GM23248 (cell line): Measurements from ENCODE around the gene ZNF747. TPM values are rescaled to one million over a fixed set of nuclear protein-coding genes. Genes with fewer than 3 reads are reported as not detected.

Experiments used
- DNase-seq: peaks from one replicate; pipeline ENCODE4 v3.0.0-alpha.2; 2015
- H2AFZ ChIP-seq: fragments of 200-600 bp; sonication (generic); 2 replicates; pipeline ENCODE4 v1.6.1; 2016; ENCODE audit warnings: antibody characterized with exemption
- H3F3A ChIP-seq: fragments of 200-600 bp; sonication (generic); 2 replicates; pipeline ENCODE4 v1.6.1; 2016; ENCODE audit warnings: mild to moderate bottlenecking, antibody characterized with exemption, mixed run types; ENCODE audit not compliant: insufficient read depth
- H3K27ac ChIP-seq: fragments of 200-600 bp; sonication (generic); 2 replicates; pipeline ENCODE4 v1.5.1; 2016; ENCODE audit warnings: mild to moderate bottlenecking
- H3K27me3 ChIP-seq: fragments of 200-600 bp; sonication (generic); replicated peaks from 2 replicates; pipeline ENCODE4 v1.6.1; 2016; ENCODE audit warnings: mild to moderate bottlenecking; ENCODE audit not compliant: insufficient read depth
- H3K36me3 ChIP-seq: fragments of 200-600 bp; sonication (generic); 2 replicates; pipeline ENCODE4 v1.6.1; 2016; ENCODE audit warnings: low read depth, mild to moderate bottlenecking
- H3K4me1 ChIP-seq: fragments of 200-600 bp; sonication (generic); 2 replicates; pipeline ENCODE4 v1.6.1; 2016; ENCODE audit warnings: mild to moderate bottlenecking; ENCODE audit not compliant: insufficient read depth
- H3K4me2 ChIP-seq: fragments of 200-600 bp; sonication (generic); one replicate; pipeline ENCODE4 v1.6.1; 2016; ENCODE audit warnings: mild to moderate bottlenecking; ENCODE audit not compliant: unreplicated experiment
- H3K4me3 ChIP-seq: fragments of 200-600 bp; sonication (generic); 2 replicates; pipeline ENCODE4 v1.5.1; 2016; ENCODE audit warnings: mild to moderate bottlenecking
- H3K79me2 ChIP-seq: fragments of 200-600 bp; sonication (generic); 2 replicates; pipeline ENCODE4 v1.6.1; 2016; ENCODE audit warnings: mild to moderate bottlenecking; ENCODE audit not compliant: insufficient read depth
- H3K9ac ChIP-seq: fragments of 200-600 bp; sonication (generic); 2 replicates; pipeline ENCODE4 v1.6.1; 2016; ENCODE audit warnings: mild to moderate bottlenecking
- H3K9me2 ChIP-seq: fragments of 200-600 bp; sonication (generic); 2 replicates; pipeline ENCODE4 v1.6.1; 2016; ENCODE audit warnings: mixed run types, mild to moderate bottlenecking, moderate library complexity; ENCODE audit not compliant: insufficient read depth
- H3K9me3 ChIP-seq: fragments of 200-600 bp; sonication (generic); one replicate; pipeline ENCODE4 v1.6.1; 2017; ENCODE audit warnings: low read depth
- H4K20me1 ChIP-seq: fragments of 200-600 bp; sonication (generic); 2 replicates; pipeline ENCODE4 v1.6.0; 2016; ENCODE audit not compliant: insufficient read depth
- EZH2 ChIP-seq: fragments of 200-600 bp; sonication (generic); IDR thresholded peaks from 2 replicates; pipeline ENCODE4 v1.6.1; 2018; ENCODE audit warnings: antibody characterized with exemption, mild to moderate bottlenecking; ENCODE audit not compliant: insufficient read depth, poor library complexity, severe bottlenecking
- EZH2phosphoT487 ChIP-seq: fragments of 200-600 bp; sonication (generic); IDR thresholded peaks from 2 replicates; pipeline ENCODE4 v1.6.1; 2018; ENCODE audit warnings: antibody characterized with exemption, moderate library complexity, mild to moderate bottlenecking, low read depth; ENCODE audit not compliant: insufficient read depth
- WGBS, 2 experiments: methylation state at CpG; one replicate each; pipeline ENCODE4 v1.1.6; 2015 to 2017; ENCODE audit warnings: low lambda C conversion rate in 2 of 2, low coverage in 1 of 2; ENCODE audit errors: missing lambda C conversion rate in 2 of 2; 5-methylcytosine and 5-hydroxymethylcytosine counted together
- in situ Hi-C: fragments of 300-500 bp; cut with MboI; formaldehyde crosslinking; loops from 2 replicates; pipeline ENCODE4 v1.15.0; 2020
- polyA plus RNA-seq: library from polyadenylated mRNA; unstranded; fragments of >200 nt; fragmentation: Nextera tagmentation; extraction: Ambion mirVana; gene quantifications from 2 replicates; pipeline ENCODE4 v1.2.1, GENCODE V29; 2016
- total RNA-seq: library from RNA; depleted of rRNA; stranded (reverse); fragments of >200 nt; shearing (Covaris generic); gene quantifications from 2 replicates; pipeline ENCODE4 v1.2.3, GENCODE V29; 2014

The ZNF747 gene
- total and polyA plus RNA-seq, 2 experiments from 2014 or later = 5.4 to 15.7 TPM

DNA sequence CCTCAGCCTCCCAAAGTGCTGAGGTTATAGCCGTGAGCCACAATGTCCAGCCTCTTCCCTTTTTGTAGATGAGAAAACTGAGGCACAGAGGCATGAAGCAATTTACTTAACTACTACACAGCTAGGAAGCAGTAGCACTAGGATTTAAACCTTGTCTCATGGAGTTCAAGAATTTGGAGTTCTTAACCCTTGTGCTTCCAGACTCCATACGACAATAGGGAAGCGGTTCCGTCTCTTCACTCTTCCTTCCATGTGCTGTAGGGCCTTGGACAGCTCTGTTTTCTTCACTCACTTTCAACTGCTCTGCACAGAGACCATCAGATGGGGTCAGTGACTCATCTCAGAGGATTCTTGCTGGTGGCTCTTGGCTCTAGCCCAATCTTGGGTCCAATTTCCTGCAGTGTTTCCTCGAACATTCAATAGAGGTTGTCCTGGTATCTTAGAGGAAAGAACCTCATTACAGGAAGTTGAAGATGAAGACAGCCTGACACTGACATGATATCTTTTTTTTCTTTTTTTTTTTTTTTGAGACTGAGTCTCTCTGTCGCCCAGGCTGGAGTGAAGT is 42.8 kb downstream of the ZNF747 start:
- 45 to 57% methylated on average over 6 of the region's 6 CpGs for WGBS, 2 experiments
- Histone ChIP-seq H4K20me1 (no peaks in the 10 kb centered on the region), H3K4me1 (0 out of 2 replicates have a peak, but pooled peaks cover 7% of the 10 kb centered on the region), H3K79me2 (no peaks in the 10 kb centered on the region), H2AFZ (0 out of 2 replicates have a peak overlapping the region, but pooled peaks have one; percentile 13), H3K27ac (no peak overlapping the region), H3K4me2 (no peak overlapping the region), H3K36me3 (no peaks in the 10 kb centered on the region), H3K9ac (no peak overlapping the region), H3K27me3 (no peaks in the 10 kb centered on the region; the same call in 1 of the 2 replicates), H3K4me3 (no peak overlapping the region), H3K9me3 (no peaks in the 10 kb centered on the region), H3K9me2 (no peaks in the 10 kb centered on the region), H3F3A (0 out of 2 replicates have a peak, but pooled peaks cover 4% of the 10 kb centered on the region)
- in situ Hi-C loops = no loop called here
- DNase-seq = peak; percentile 75
- TF ChIP-seq EZH2 (no peak), EZH2phosphoT487 (no peak)

DNA sequence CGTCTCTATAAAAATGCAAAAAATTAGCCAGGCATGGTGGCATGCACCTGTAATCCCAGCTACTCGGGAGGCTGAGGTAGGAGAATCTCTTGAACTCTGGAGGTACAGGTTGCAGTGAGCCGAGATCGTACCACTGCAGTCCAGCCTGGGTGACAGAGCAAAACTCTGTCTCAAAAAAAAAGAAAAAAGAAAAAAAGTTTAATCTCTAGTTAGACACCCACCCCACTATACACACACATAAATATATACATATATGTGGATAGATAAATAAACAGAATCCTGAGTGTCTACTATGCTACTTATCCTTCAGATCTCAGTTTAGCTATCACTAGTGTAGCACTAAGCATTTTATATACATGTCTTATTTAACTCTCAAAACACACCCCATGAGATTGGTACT is 43.4 kb downstream of the ZNF747 start:
- Histone ChIP-seq H3K79me2 (no peaks in the 10 kb centered on the region), H3K9me3 (no peaks in the 10 kb centered on the region), H4K20me1 (no peaks in the 10 kb centered on the region), H3K36me3 (no peaks in the 10 kb centered on the region), H3K27me3 (no peaks in the 10 kb centered on the region; the same call in 1 of the 2 replicates), H3K4me3 (no peak overlapping the region), H2AFZ (no peak overlapping the region), H3K4me1 (0 out of 2 replicates have a peak, but pooled peaks cover 7% of the 10 kb centered on the region), H3K9ac (no peak overlapping the region), H3K4me2 (no peak overlapping the region), H3K27ac (no peak overlapping the region), H3K9me2 (no peaks in the 10 kb centered on the region), H3F3A (0 out of 2 replicates have a peak, but pooled peaks cover 4% of the 10 kb centered on the region)
- 88 to 93% methylated on average over 4 of the region's 4 CpGs for WGBS, 2 experiments
- in situ Hi-C loops = no loop called here
- no peak for DNase-seq
- no peak for TF ChIP-seq EZH2
- no peak for TF ChIP-seq EZH2phosphoT487

DNA sequence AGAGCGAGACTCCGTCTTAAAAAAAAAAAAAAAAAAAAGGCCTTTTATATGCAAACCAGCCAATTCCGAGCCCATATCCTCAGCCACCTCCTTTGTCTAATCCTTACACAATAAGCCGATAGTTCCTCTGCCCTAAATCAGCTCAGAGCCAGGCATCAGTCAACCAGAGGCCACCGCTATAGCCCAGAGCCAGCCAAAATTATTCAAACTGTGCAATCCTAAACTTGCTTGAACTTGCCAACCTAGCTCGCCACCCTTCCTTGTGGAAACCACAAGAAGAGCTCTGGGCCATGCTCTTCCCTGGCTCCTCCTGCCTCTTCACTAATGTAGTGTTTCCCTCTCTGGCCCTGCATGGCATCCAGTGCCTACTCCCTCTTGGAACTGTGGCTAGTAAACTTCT is 44.4 kb downstream of the ZNF747 start:
- H3K27ac ChIP-seq = no peak overlapping the region
- no peaks in the 10 kb centered on the region for H3K79me2 ChIP-seq
- H2AFZ ChIP-seq = no peak overlapping the region
- in situ Hi-C loops = no loop called here
- no peak overlapping the region for H3K4me2 ChIP-seq
- H3K9me2 ChIP-seq = no peaks in the 10 kb centered on the region
- H4K20me1 ChIP-seq = no peaks in the 10 kb centered on the region
- 41 to 49% methylated on average over 6 of the region's 6 CpGs for WGBS, 2 experiments
- no peaks in the 10 kb centered on the region for H3K36me3 ChIP-seq
- no peak for DNase-seq
- H3K9ac ChIP-seq = no peak overlapping the region
- H3K4me3 ChIP-seq = no peak overlapping the region
- no peaks in the 10 kb centered on the region; the same call in 1 of the 2 replicates for H3K27me3 ChIP-seq
- no peaks in the 10 kb centered on the region for H3K9me3 ChIP-seq
- H3K4me1 ChIP-seq = 0 out of 2 replicates have a peak, but pooled peaks cover 7% of the 10 kb centered on the region
- 0 out of 2 replicates have a peak, but pooled peaks cover 4% of the 10 kb centered on the region for H3F3A ChIP-seq
- TF ChIP-seq EZH2phosphoT487 = no peak
- no peak for TF ChIP-seq EZH2

DNA sequence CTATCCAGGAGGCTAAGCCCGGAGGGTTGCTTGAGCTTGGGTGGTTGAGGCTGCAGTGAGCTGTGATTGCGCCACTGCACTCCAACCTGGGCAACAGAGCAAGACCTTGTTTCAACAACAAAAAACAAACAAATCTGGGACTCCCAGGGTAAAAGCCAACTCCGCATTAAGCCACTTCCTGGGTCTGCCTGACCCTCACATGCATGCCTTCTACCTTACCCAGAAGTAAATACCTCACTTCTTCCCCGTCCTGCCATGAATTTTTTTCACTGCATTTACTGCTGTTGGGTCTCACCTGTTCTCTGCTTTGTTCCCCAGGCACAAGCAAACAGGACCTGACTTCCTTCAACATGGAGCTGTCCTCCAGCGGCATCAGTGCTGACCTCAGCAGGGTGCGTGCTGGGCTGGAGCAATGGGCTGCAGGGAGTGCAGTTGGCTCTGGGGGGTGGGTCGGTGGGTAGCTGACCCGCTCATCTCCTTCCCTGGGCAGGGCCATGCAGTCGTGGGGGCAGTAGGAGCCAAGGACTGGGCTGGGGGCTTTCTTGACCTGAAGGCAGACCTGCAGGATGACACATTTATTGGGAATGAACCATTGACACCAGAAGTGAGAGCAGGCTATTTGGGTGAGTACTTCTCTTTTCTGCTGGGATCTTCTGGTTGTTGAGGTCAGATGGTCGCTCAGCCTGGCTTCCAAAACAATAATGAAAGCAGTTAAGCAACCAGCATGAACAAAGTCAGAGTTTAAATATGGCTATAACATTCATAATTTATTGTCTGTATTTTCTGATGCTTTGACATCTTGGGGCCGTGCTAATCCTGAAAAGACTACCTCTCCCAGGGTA is 45.7 kb downstream of the ZNF747 start:
- no peak overlapping the region for H2AFZ ChIP-seq
- 42 to 53% methylated on average over 10 to 11 of the region's 11 CpGs for WGBS, 2 experiments

More for the DNA sequence above, 45.7 kb downstream of the ZNF747 start:
- no peak overlapping the region for H3K4me2 ChIP-seq
- 0 out of 2 replicates have a peak, but pooled peaks cover 4% of the 10 kb centered on the region for H3F3A ChIP-seq
- no peaks in the 10 kb centered on the region; the same call in 1 of the 2 replicates for H3K27me3 ChIP-seq
- H3K9me3 ChIP-seq = no peaks in the 10 kb centered on the region
- no peaks in the 10 kb centered on the region for H3K36me3 ChIP-seq
- H3K4me1 ChIP-seq = 0 out of 2 replicates have a peak, but pooled peaks cover 7% of the 10 kb centered on the region
- H3K9me2 ChIP-seq = no peaks in the 10 kb centered on the region
- no peak overlapping the region for H3K27ac ChIP-seq
- no peak overlapping the region for H3K9ac ChIP-seq
- TF ChIP-seq EZH2 (no peak), EZH2phosphoT487 (no peak)
- no peaks in the 10 kb centered on the region for H4K20me1 ChIP-seq
- in situ Hi-C loops = no loop called here
- no peaks in the 10 kb centered on the region for H3K79me2 ChIP-seq
- H3K4me3 ChIP-seq = no peak overlapping the region
- no peak for DNase-seq
